GM12878 (cell line): ENCODE data around the gene RGL1. TPM values are rescaled to one million over a fixed set of nuclear protein-coding genes. Genes with fewer than 3 reads are reported as not detected.

Experiments used
- ATAC-seq: fragments of 200-7000 bp; cut with Tn5 transposase; 3 replicates; pipeline ENCODE4 v1.9.1; 2020; ENCODE audit warnings: mild to moderate bottlenecking, moderate library complexity
- BruUV-seq: library from RNA; stranded (reverse); fragments of 400-500 nt; replicated peaks from 2 replicates; lab custom pipeline; 2021; lab: Mats Ljungman, UMichigan
- CTCF ChIA-PET: fragments of 300-600 bp; sonication (Branson Sonifier 250); formaldehyde crosslinking; extraction: SDS; loops from one replicate; lab custom pipeline; 2021; ENCODE audit warnings: inconsistent platforms; lab: Yijun Ruan, JAX
- POLR2A ChIA-PET: fragments of 350-600 bp; formaldehyde crosslinking; extraction: SDS; loops from one replicate; lab custom pipeline; 2021; ENCODE audit warnings: inconsistent platforms; lab: Charles Lee
- RAD21 ChIA-PET: fragments of 300-600 bp; sonication (Branson Sonifier 250); formaldehyde crosslinking; loops from one replicate; lab custom pipeline; 2023; ENCODE audit warnings: antibody characterized with exemption; ENCODE audit not compliant: unreplicated experiment; lab: Charles Lee
- SMC1A ChIA-PET: fragments of 300-600 bp; sonication (Branson Sonifier 250); formaldehyde crosslinking; loops from one replicate; lab custom pipeline; 2023; ENCODE audit not compliant: unreplicated experiment, uncharacterized antibody; lab: Charles Lee
- DNase-seq: peaks from one replicate; pipeline ENCODE4 v3.0.0-alpha.2; 2011; ENCODE audit warnings: low read depth, low spot score
- FAIRE-seq: peaks from 3 replicates; lab custom pipeline; 2011; peaks lifted over from hg19 to GRCh38; lab: Jason Lieb, UNC
- H2AFZ ChIP-seq: 2 replicates; pipeline ENCODE4 v1.6.0; 2011; ENCODE audit warnings: low read depth, low read length, control low read depth; ENCODE audit not compliant: control insufficient read depth
- H3K27ac ChIP-seq: 2 replicates; pipeline ENCODE4 v1.5.1; 2011; ENCODE audit warnings: control low read depth; ENCODE audit not compliant: control insufficient read depth, insufficient read depth
- H3K27me3 ChIP-seq, 2 experiments: replicated peaks in 1 of 2; 2 replicates each; pipeline versions ENCODE4 v1.6.0 to v1.6.1; 2011; ENCODE audit warnings: low read length in 1 of 2; ENCODE audit not compliant: control insufficient read depth in 2 of 2, insufficient read depth in 2 of 2
- H3K36me3 ChIP-seq, 2 experiments: 2 replicates each; pipeline ENCODE4 v1.5.1; 2011; ENCODE audit warnings: low read length in 1 of 2; ENCODE audit not compliant: control insufficient read depth in 2 of 2, insufficient read depth in 2 of 2
- H3K4me1 ChIP-seq: 2 replicates; pipeline ENCODE4 v1.6.1; 2011; ENCODE audit warnings: mild to moderate bottlenecking, low read length, moderate library complexity, mixed read lengths; ENCODE audit not compliant: control insufficient read depth, insufficient read depth
- H3K4me2 ChIP-seq: 2 replicates; pipeline ENCODE4 v1.6.0; 2011; ENCODE audit warnings: control low read depth; ENCODE audit not compliant: control insufficient read depth, insufficient read depth
- H3K4me3 ChIP-seq: fragments of 200-600 bp; sonication (generic); 2 replicates; pipeline ENCODE4 v1.5.1; 2016
- H3K79me2 ChIP-seq: 2 replicates; pipeline ENCODE4 v1.6.0; 2011; ENCODE audit warnings: low read length; ENCODE audit not compliant: control insufficient read depth, insufficient read depth
- H3K9ac ChIP-seq: 2 replicates; pipeline ENCODE4 v1.8.0; 2011; ENCODE audit warnings: low read length, control low read depth, mixed read lengths; ENCODE audit not compliant: control insufficient read depth, insufficient read depth
- H3K9me3 ChIP-seq: replicated peaks from 3 replicates; pipeline ENCODE4 v1.5.1; 2011; ENCODE audit warnings: mild to moderate bottlenecking, low read length; ENCODE audit not compliant: control insufficient read depth, insufficient read depth
- H4K20me1 ChIP-seq: 2 replicates; pipeline ENCODE4 v1.6.0; 2011; ENCODE audit not compliant: control insufficient read depth, insufficient read depth
- RB1 ChIP-seq: fragments of 450-650 bp; formaldehyde crosslinking; IDR thresholded peaks from 2 replicates; pipeline ENCODE4 v1.6.1; 2017; ENCODE audit warnings: mild to moderate bottlenecking, borderline replicate concordance
- RUNX3 ChIP-seq: IDR thresholded peaks from 2 replicates; pipeline ENCODE4 v1.6.1; 2012; ENCODE audit warnings: low read length, inconsistent platforms
- TCF12 ChIP-seq: IDR thresholded peaks from 2 replicates; pipeline ENCODE4 v1.6.1; 2011; ENCODE audit warnings: low read depth, mild to moderate bottlenecking, low read length
- WGBS: methylation state at CpG from one replicate; pipeline ENCODE4 v1.1.6; 2016; ENCODE audit warnings: low lambda C conversion rate; ENCODE audit not compliant: insufficient replicate concordance, insufficient coverage; ENCODE audit errors: missing lambda C conversion rate; 5-methylcytosine and 5-hydroxymethylcytosine counted together
- in situ Hi-C: fragments of 300-500 bp; cut with MboI; formaldehyde crosslinking; loops from 9 replicates; pipeline ENCODE4 v1.14.3; 2018; ENCODE audit warnings: mixed read lengths
- intact Hi-C: fragments of 100-400 bp; cut with micrococcal nuclease; formaldehyde crosslinking; loops from one replicate; pipeline ENCODE4 v1.14.2; 2022; ENCODE audit not compliant: unreplicated experiment
- polyA plus RNA-seq, 11 experiments: library from polyadenylated mRNA; depleted of rRNA in 4 of 11; unstranded in 6 of 11; stranded (reverse) in 5 of 11; fragments of >200 nt; fragmentation: Nextera tagmentation in 4 of 11; fragmentation: Illumina TruSeq in 1 of 11; extraction: Ambion mirVana in 4 of 11; extraction: Trizol in 1 of 11; gene quantifications; 1 replicate in 1 of 11; 2 replicates in 10 of 11; pipeline versions ENCODE4 v1.2.1 to v1.2.3, GENCODE V29; 2011 to 2016; ENCODE audit warnings: inconsistent platforms in 2 of 11, missing spikeins in 2 of 11, low read depth in 1 of 11
- total RNA-seq, 4 experiments: library from RNA; depleted of rRNA in 3 of 4; stranded (reverse); fragments of >200 nt in 3 of 4; fragmentation: Illumina TruSeq in 1 of 4; extraction: Trizol in 1 of 4; gene quantifications; 2 replicates each; pipeline versions ENCODE4 v1.2.1 to v1.2.3, GENCODE V29; 2013 to 2021

Gene RGL1
- total and polyA plus RNA-seq, 10 of the 15 experiments (the other 5 are each of a cell fraction or from before 2014, with no cell fraction given) = 8.1 to 25.0 (median 19.0) TPM

DNA sequence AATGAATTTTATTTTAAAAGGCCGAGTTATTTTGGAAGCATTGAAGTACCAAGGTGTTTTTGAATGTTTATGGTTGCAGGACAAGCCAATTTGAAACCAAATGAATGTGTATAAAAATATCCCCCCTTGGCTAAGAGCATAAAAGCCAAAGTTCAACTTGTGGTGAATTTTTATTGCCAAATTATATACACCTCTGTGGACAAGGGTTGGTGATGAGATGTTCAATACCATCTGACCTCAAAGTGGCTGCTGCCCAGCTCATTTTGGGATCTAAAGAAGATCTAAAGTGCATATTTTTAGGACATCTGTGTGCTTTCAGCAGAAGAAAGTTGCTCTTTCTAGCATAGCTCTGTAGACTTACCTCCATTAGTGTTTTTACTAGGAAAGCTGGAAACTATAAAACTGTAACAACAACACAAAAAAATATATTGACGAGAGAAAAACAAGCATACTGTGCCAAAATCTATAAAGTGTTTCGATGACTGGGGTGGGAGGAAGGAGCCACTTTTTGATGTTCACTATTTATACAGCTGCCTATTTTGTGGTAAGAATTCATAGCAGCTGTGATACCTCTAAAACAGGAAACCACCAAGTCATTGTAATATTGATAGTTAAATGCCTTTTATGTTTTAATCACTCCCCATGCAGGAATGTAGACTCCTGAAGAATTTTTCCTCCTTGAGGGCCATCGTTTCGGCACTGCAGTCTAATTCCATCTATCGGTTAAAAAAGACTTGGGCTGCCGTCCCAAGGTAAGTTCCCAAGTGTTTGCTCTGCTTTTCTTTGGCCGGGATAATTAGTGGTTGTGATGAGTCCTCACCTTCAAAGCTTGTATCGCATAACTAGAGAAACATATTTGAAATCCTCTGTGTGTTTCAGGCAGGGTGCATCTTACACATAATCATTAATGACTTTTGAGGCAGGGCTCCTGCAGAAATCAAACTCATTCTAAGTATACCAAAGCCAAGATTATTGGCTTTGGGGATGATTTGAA lies 83.2 kb downstream of the RGL1 start:
- Histone ChIP-seq H3K27ac (peak overlapping the region; percentile 40; the same call in 1 of the 2 replicates), H3K36me3 (peaks cover 8 to 17% of the 10 kb centered on the region in 2 experiments), H3K27me3 (no peaks in the 10 kb centered on the region), H3K9me3 (no peaks in the 10 kb centered on the region), H3K79me2 (no peaks in the 10 kb centered on the region; the same call in 1 of the 2 replicates)
- TF ChIP-seq RUNX3 (peak; percentile 76), RB1 (no peak), TCF12 (0 out of 2 replicates have a peak, but pooled peaks have one; percentile 45)
- TF ChIP-seq, all 136 proteins: peak for 2
- intact Hi-C loops = no loop called here
- FAIRE-seq = no peak
- H3K4me2 ChIP-seq = no peak overlapping the region
- RAD21 ChIA-PET = interaction anchor here (0.9 to 1.3 kb wide), 5 partner anchors 11 to 203 kb away, joined by 3 to 5 read pairs (median 3); no protein-coding TSS in a partner anchor
- no peak for ATAC-seq
- H3K4me1 ChIP-seq = peaks cover 48% of the 10 kb centered on the region
- no peaks in the 10 kb centered on the region for H4K20me1 ChIP-seq
- in situ Hi-C loops = no loop called here
- no peak overlapping the region for H2AFZ ChIP-seq
- BruUV-seq = no TSS peak
- H3K9ac ChIP-seq = no peak overlapping the region
- WGBS = 81% methylated on average over 9 of the region's 9 CpGs
- SMC1A ChIA-PET = interaction anchor here (1.0 to 1.8 kb wide), 4 partner anchors 9 to 233 kb away, joined by 3 to 12 read pairs (median 4); no protein-coding TSS in a partner anchor
- CTCF ChIA-PET = interaction anchor here (0.9 to 7.2 kb wide), 6 partner anchors 10 to 233 kb away, joined by 3 to 44 read pairs (median 6); no protein-coding TSS in a partner anchor
- no peak for DNase-seq
- POLR2A ChIA-PET = interaction anchor here (0.6 kb wide), 1 partner anchor 150 kb away, joined by 4 read pairs; no protein-coding TSS in a partner anchor
- no peak overlapping the region for H3K4me3 ChIP-seq
